SJSA1 (cell line): ENCODE measurements around the gene NTM. TPM values are rescaled to one million over a fixed set of nuclear protein-coding genes. Genes with fewer than 3 reads are reported as not detected.

ENCODE experiments used
- DNase-seq, 2 experiments: peaks; one replicate each; pipeline ENCODE4 v3.0.0-alpha.2; 2015 to 2020; ENCODE audit warnings: low spot score in 2 of 2, low read depth in 1 of 2
- H3K27ac ChIP-seq: fragments of 250-450 bp; sonication (Bioruptor Pico); 2 replicates; pipeline ENCODE4 v1.5.1; 2020; ENCODE audit warnings: mild to moderate bottlenecking, moderate library complexity
- H3K27me3 ChIP-seq: fragments of 250-450 bp; sonication (Bioruptor Pico); replicated peaks from 2 replicates; pipeline ENCODE4 v1.5.1; 2020; ENCODE audit warnings: mild to moderate bottlenecking, moderate library complexity
- H3K36me3 ChIP-seq: fragments of 250-450 bp; sonication (Bioruptor Pico); 2 replicates; pipeline ENCODE4 v1.5.1; 2020; ENCODE audit warnings: mild to moderate bottlenecking
- H3K4me1 ChIP-seq: fragments of 250-450 bp; sonication (Bioruptor Pico); replicated peaks from 2 replicates; pipeline ENCODE4 v1.6.1; 2021; ENCODE audit warnings: mild to moderate bottlenecking
- H3K4me3 ChIP-seq: fragments of 250-450 bp; sonication (Bioruptor Pico); 2 replicates; pipeline ENCODE4 v1.5.1; 2020; ENCODE audit warnings: mild to moderate bottlenecking
- H3K9me3 ChIP-seq: fragments of 250-450 bp; sonication (Bioruptor Pico); replicated peaks from 2 replicates; pipeline ENCODE4 v1.5.1; 2020; ENCODE audit warnings: mild to moderate bottlenecking
- total RNA-seq: library from RNA; depleted of rRNA; stranded (reverse); fragments of >200 nt; shearing (Covaris generic); gene quantifications from 2 replicates; pipeline ENCODE4 v1.2.3, GENCODE V29; 2014

NTM gene
- total RNA-seq, 1 experiment from 2014 or later = 0.34 TPM

DNA sequence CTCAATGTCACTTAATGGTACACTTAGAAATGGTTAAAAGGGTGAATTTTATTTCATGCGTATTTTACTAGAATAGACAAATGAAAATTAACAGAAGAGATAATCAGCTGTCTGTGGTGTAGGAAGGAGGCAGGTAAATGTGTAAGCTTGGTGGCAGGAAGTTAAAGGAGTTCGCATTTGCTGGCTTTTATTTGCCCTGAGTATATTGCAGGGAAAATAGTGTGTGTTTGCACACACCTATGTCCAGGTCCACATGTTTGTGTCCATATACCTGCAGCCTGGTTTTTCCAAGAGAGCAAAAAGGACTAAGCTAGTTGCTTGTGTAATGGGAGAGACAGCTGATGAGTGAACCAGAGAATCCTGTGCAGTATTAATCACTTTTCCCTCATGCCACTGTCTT, 16.0 kb downstream of the NTM start:
- no peak overlapping the region for H3K4me3 ChIP-seq
- DNase-seq = no peak
- no peaks in the 10 kb centered on the region for H3K36me3 ChIP-seq
- no peaks in the 10 kb centered on the region for H3K9me3 ChIP-seq
- no peaks in the 10 kb centered on the region for H3K27me3 ChIP-seq
- no peaks in the 10 kb centered on the region for H3K4me1 ChIP-seq
- no peak overlapping the region for H3K27ac ChIP-seq

DNA sequence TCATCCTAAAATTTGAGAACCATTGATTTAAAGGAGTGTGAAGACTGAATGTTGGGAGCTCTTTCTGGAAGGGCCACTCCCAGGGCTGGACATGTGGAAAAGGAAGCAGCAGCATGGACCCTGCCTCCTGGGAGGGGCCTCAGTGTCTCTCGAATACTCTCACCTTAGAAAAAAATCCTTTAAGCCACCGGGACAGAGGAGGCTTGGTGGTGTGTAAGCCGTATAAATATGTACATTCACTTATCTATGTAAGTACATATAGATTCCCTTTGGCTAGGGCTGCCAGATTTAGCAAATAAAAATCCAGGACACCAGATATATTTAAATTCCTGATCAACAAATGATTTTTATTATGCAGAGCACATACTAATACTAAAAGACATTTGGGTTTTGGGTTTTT, 17.6 kb downstream of the NTM start:
- H3K27ac ChIP-seq = no peak overlapping the region
- H3K36me3 ChIP-seq = no peaks in the 10 kb centered on the region
- no peak for DNase-seq
- H3K9me3 ChIP-seq = no peaks in the 10 kb centered on the region
- no peaks in the 10 kb centered on the region for H3K4me1 ChIP-seq
- H3K4me3 ChIP-seq = no peak overlapping the region
- no peaks in the 10 kb centered on the region for H3K27me3 ChIP-seq

DNA sequence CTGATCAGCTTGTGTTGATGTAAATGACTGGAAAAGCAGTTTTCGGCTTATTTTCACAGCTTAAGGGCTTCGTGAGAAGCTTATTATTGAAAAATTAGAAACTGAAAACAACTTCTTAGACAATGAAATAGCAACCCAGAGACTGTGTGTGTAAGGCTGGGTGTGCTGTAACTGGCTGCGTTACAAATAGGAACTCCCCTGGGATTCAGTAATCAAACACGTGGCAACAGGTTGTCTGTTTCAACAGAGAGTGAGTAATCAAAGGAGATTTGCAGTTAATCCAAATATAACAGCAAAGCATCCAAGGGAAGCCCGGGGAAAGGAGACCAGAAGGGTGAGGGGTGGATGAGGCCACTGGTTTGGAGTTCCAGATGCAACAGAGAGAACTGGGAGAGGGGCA, 19.2 kb downstream of the NTM start:
- DNase-seq = no peak
- H3K27ac ChIP-seq = no peak overlapping the region
- H3K36me3 ChIP-seq = no peaks in the 10 kb centered on the region
- H3K27me3 ChIP-seq = no peaks in the 10 kb centered on the region
- no peaks in the 10 kb centered on the region for H3K9me3 ChIP-seq
- no peak overlapping the region for H3K4me3 ChIP-seq
- no peaks in the 10 kb centered on the region for H3K4me1 ChIP-seq

DNA sequence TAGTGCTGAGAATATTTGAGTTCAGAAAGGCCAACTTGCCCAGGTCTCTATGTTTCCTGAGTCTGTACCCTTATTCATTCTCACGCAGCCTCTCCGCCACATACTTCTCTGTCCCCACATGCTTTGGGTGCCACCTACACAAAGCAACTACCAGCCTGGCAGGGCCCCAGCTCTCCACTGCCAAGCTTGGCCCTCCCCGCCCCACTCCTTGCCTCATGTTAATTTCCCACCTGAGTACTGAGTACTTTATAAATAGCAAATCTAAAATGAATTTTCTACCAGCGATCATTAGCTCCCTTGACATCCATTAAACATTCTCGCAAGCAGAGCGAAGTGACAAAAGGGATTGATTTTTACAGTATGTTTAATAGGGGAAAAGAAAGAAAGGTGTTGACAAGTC, 20.8 kb downstream of the NTM start:
- Histone ChIP-seq H3K27ac (no peak overlapping the region), H3K27me3 (no peaks in the 10 kb centered on the region), H3K4me3 (no peak overlapping the region), H3K4me1 (no peaks in the 10 kb centered on the region), H3K9me3 (no peaks in the 10 kb centered on the region), H3K36me3 (no peaks in the 10 kb centered on the region)
- no peak for DNase-seq

DNA sequence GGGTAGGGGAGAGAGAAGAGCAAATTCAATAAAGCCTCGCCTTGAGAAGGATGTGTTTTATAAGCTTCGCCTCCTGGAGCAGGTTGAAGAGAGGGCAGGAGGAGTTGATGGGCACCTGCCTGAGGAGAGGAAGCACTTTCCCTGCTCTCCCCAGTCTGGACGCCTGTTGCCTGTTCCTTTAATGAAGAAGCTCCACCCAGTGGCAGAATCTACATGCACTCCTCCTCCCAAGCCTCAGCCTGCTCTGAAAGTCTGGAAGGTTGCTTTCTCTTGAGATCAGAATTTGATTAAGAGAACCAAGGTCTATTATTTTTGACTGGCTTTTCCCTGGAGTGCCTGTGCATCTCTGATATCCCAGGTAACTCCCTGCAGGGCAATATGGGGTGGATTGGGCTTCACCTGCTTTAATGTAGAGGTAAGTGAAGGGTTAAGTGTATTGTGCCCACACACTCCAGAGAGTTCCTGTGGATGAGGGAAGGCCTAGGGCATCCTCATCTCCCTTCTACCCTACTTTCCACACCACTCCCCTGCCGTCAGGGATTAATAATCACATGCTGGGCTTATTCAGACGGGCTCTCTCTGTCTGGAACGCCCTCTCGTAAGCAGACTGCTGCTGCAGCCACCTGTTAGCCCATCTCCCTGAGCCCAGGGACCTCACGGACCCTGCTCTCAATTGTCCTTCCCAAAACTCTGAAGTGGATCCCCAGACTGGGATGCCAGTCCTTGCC, 22.3 kb downstream of the NTM start:
- H3K36me3 ChIP-seq = no peaks in the 10 kb centered on the region
- no peaks in the 10 kb centered on the region for H3K4me1 ChIP-seq
- no peaks in the 10 kb centered on the region for H3K27me3 ChIP-seq
- DNase-seq = no peak
- H3K27ac ChIP-seq = no peak overlapping the region
- H3K4me3 ChIP-seq = no peak overlapping the region
- H3K9me3 ChIP-seq = no peaks in the 10 kb centered on the region

DNA sequence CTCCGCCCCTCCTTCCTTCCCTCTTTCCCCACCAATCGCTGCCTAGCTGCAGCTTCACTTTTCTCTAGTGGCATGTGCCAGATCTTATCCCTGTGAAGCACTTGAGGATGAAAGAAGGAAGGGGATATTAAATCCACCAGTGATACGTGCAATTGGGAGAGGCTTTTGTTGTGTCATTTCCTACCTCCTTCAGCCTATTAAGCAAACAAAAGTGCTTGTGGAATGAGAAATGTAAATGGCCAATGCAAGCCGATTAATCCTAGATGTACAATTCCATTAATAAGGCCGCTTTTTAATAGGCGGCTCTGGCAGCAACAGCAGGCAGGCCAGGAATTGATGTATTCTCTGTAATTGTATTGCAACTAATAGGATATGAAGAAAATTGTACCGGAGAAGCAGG, 23.3 kb downstream of the NTM start:
- H3K36me3 ChIP-seq = no peaks in the 10 kb centered on the region
- H3K27me3 ChIP-seq = no peaks in the 10 kb centered on the region
- H3K9me3 ChIP-seq = no peaks in the 10 kb centered on the region
- no peak overlapping the region for H3K27ac ChIP-seq
- H3K4me3 ChIP-seq = no peak overlapping the region
- DNase-seq = no peak
- no peaks in the 10 kb centered on the region for H3K4me1 ChIP-seq

DNA sequence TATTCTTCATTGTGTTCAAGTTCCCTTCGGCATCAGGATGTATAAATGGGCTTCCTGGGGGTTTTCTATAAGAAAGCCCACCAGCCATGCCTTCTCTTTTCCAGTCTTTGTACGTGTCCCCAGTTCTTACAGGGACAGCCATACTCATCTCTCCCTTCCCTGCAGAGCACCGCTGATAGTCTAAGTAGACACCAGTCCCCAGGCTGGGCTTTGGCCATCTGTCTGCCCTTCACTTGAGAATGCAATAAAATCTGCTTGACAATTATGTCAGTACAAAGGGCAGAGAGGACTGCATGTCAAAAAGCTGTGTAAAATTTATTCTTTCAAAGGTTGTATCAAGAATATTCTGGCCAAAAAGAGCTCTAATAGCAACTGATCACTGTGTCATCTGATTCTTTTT, 27.3 kb downstream of the NTM start:
- H3K4me1 ChIP-seq = no peaks in the 10 kb centered on the region
- H3K36me3 ChIP-seq = no peaks in the 10 kb centered on the region
- no peak overlapping the region for H3K27ac ChIP-seq
- no peak overlapping the region for H3K4me3 ChIP-seq
- no peak for DNase-seq
- no peaks in the 10 kb centered on the region for H3K9me3 ChIP-seq
- H3K27me3 ChIP-seq = no peaks in the 10 kb centered on the region

DNA sequence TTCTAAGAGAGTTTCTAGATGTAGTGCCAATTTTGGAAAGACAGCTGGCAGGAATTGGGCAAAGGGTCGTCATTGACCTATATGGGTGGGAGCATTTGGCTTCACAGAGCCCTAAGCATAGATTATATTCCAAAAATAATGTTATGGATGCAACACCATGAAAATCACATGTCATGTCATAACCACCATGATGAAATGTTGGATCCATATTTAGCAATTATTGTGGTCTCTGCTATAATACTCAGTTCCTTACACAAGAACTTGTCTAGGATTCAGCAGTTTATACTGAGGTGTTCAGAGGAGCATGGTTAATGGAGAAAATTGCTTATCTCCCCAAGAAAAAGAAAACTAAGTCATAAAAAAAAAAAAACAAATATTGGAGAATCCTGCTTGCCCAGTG, 31.6 kb downstream of the NTM start:
- Histone ChIP-seq H3K36me3 (no peaks in the 10 kb centered on the region), H3K27me3 (no peaks in the 10 kb centered on the region), H3K4me1 (no peaks in the 10 kb centered on the region), H3K27ac (no peak overlapping the region), H3K9me3 (no peaks in the 10 kb centered on the region), H3K4me3 (no peak overlapping the region)
- no peak for DNase-seq

DNA sequence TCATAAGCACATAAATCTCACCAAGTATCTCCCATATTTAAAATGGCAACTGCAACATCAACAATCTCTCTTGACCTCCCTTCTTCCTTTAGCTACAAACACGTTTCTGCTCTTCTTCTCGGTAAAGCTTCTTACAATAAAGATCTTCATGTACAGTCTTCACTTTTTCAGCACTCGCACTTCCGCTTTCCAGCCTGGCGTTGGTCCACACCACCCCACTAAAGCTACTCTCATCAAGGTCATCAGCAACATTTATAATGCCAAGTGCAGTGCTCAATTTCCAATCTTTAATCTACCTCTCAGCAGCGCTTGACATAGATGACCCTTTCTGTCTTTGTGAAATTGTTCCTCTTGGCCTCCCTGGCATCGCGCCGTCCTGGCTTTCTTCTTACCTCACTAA, 33.6 kb downstream of the NTM start:
- no peaks in the 10 kb centered on the region for H3K27me3 ChIP-seq
- H3K4me1 ChIP-seq = no peaks in the 10 kb centered on the region
- H3K9me3 ChIP-seq = no peaks in the 10 kb centered on the region
- H3K36me3 ChIP-seq = no peaks in the 10 kb centered on the region
- DNase-seq = no peak
- no peak overlapping the region for H3K4me3 ChIP-seq
- no peak overlapping the region for H3K27ac ChIP-seq

DNA sequence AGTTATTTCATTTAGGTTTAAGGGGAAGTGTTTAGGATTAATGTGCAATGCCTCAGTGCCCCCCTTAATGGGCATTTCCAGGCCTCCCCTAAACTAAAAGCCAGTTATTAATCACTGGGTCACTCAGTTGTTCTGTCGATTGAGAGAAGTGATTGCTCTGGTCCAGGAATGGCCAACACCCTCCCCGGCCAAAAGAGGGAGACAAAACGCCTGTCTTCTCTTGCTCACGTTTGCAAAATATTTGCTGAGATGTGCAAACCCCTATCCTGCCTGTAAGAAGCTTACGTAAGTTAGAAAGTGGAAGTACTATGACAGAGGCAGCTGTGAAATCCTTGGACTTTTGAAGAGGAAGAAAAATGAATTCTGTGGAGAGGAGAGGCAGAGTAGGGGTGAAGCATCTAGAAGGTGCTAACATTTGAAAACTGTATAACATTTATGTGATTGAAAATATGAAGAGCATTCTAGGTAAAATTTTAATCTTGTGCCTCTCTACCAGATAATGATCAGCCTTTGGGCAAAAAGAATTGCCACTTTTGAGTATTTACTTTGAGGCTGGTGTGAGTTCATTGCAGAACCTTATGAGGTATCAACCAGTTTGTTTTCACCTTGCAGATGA, 37.7 kb downstream of the NTM start:
- H3K27me3 ChIP-seq = no peaks in the 10 kb centered on the region
- no peak overlapping the region for H3K27ac ChIP-seq
- no peaks in the 10 kb centered on the region for H3K4me1 ChIP-seq
- H3K4me3 ChIP-seq = no peak overlapping the region
- no peaks in the 10 kb centered on the region for H3K36me3 ChIP-seq
- no peaks in the 10 kb centered on the region for H3K9me3 ChIP-seq
- no peak for DNase-seq

DNA sequence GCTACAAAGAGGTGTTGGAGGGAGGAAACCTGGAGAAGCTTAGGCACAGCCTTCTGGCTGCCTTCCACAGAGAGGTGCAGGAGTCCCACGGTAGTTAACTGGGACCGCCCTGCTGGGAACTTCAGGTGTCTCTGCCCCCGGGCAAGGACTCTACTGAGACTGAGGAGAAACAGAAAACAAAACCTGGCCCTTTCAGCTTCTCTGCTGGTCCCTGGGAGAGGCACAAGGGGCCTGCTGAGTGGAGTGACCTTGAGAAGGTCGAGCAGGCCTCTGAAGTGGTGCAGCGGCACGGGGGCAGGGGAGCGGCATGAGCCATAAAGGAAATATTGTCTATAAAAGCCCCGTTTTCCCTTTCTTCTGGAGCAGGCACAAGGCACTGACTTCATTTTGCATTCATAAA, 38.9 kb downstream of the NTM start:
- Histone ChIP-seq H3K4me3 (no peak overlapping the region), H3K27me3 (no peaks in the 10 kb centered on the region), H3K36me3 (no peaks in the 10 kb centered on the region), H3K27ac (no peak overlapping the region), H3K9me3 (no peaks in the 10 kb centered on the region), H3K4me1 (no peaks in the 10 kb centered on the region)
- no peak for DNase-seq

DNA sequence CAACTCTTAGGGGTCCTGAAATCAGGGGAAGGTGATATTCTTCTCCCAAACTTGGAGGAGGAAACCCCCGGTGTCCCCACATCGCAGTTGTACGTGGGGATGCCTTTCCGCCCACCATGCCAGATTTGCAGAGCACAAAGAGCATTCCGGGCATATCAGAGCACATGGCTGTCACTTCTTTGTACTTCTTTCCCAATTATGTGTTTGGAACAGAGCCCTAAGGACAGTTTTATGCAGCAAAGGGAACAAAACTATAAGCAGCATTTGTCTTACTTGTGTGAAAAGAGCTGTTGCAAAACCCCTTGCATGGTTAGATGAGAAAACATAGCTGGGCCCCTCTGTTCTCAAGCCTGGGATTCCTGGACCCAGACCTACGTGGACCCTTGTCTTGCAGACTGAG, 41.2 kb downstream of the NTM start:
- H3K27ac ChIP-seq = no peak overlapping the region
- H3K36me3 ChIP-seq = no peaks in the 10 kb centered on the region
- no peak for DNase-seq

DNA sequence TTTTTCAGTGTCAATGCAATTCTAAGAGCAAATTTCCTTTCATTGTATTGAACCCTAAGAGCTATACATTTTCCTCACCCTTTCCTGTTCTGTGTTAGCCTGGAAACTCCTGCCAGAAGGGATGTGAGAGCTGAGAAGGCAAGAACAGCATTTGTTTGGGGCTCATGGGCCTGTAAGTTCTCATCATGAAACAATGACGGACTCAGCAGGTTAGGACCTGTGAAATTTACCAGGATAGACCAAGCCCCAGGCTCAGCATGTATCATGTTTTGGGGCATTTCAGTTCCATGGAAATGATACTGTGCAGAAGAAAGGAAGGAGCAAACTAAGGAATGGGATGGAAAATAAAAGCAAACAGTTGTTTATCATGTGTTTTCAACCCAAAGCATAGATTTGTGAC, 41.6 kb downstream of the NTM start:
- no peak for DNase-seq
- Histone ChIP-seq H3K4me1 (no peaks in the 10 kb centered on the region), H3K27me3 (no peaks in the 10 kb centered on the region), H3K27ac (no peak overlapping the region), H3K4me3 (no peak overlapping the region), H3K36me3 (no peaks in the 10 kb centered on the region), H3K9me3 (no peaks in the 10 kb centered on the region)

More for the DNA sequence above, 41.2 kb downstream of the NTM start:
- Histone ChIP-seq H3K9me3 (no peaks in the 10 kb centered on the region), H3K4me3 (no peak overlapping the region), H3K4me1 (no peaks in the 10 kb centered on the region), H3K27me3 (no peaks in the 10 kb centered on the region)

DNA sequence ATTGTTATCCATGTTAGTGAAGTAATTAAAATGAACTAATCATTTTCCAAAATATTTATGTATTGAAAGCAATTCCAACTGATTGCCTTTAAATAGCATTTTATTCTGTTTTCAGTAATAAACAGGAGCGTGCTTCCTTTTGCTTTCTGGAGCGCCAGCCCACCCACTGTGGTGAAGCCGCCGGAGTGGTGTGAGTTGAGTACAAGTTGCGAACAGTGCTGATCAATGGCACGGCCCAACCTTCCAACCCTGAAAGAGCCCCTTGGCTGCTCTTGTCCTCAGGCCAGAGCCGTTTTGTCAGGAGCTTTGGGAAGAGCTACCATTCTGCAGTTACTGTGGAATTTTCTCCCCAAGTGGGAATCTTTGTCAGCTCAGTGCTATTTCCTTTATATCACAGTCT, 42.8 kb downstream of the NTM start:
- no peaks in the 10 kb centered on the region for H3K36me3 ChIP-seq
- DNase-seq = no peak
- H3K27me3 ChIP-seq = no peaks in the 10 kb centered on the region
- no peaks in the 10 kb centered on the region for H3K4me1 ChIP-seq
- H3K27ac ChIP-seq = no peak overlapping the region
- no peak overlapping the region for H3K4me3 ChIP-seq
- H3K9me3 ChIP-seq = no peaks in the 10 kb centered on the region

DNA sequence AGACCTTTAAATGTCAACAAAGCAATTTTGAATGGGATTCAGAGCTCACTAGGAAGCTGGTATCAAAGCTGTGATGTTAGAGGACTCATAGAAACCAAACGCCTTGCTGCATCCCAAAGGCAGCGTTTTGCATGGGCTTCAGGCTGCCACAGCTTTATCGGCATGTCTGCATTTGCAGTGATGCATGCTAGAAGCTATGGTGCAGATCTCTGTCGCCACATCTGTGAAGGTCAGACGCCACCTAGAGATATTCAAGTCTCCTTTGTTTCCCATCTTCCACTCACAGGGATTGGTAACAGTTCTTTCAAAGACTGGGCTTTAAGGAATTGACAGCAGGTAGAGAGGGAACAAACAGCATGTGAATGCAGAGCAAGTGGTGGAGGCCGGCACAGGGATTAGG, 47.8 kb downstream of the NTM start:
- Histone ChIP-seq H3K4me1 (no peaks in the 10 kb centered on the region), H3K9me3 (no peaks in the 10 kb centered on the region), H3K27me3 (no peaks in the 10 kb centered on the region), H3K4me3 (no peak overlapping the region), H3K27ac (no peak overlapping the region), H3K36me3 (no peaks in the 10 kb centered on the region)
- no peak for DNase-seq
